ENCODE data around the gene FKBP1A. TPM values are rescaled to one million over a fixed set of nuclear protein-coding genes. Genes with fewer than 3 reads are reported as not detected.

The FKBP1A gene
- total and polyA plus RNA-seq, 9 of the 15 experiments (the other 6 are each of a cell fraction or from before 2014, with no cell fraction given): 48.8 to 502 (median 89.6) TPM

GRCh38 chr20:1368448-1369199 lies 24.2 kb downstream of the FKBP1A start (continued):
- no peak for TF ChIP-seq ZBTB11 (CRISPR knock-in tag; IDR thresholded peaks at IDR 0.05)
- TF ChIP-seq FOXM1 (IDR thresholded peaks at IDR 0.05; ENCODE audit: low read depth): no peak
- no peak for TF ChIP-seq FOXM1 (CRISPR knock-in tag; IDR thresholded peaks at IDR 0.05; ENCODE audit: low read depth)
- TF ChIP-seq SLC30A9 (CRISPR knock-in tag; IDR thresholded peaks at IDR 0.05): no peak
- TF ChIP-seq ELF2 (CRISPR knock-in tag; IDR thresholded peaks at IDR 0.05): no peak
- no peak for TF ChIP-seq IRF2 (CRISPR knock-in tag; IDR thresholded peaks at IDR 0.05)
- TF ChIP-seq DIDO1 (tag; IDR thresholded peaks at IDR 0.05; ENCODE audit: low read depth): no peak
- no peak for TF ChIP-seq NR0B1 (IDR thresholded peaks at IDR 0.05; ENCODE audit: partially characterized antibody)

Data from K562 (cell line).